Bronchial epithelial cell (primary cell): ENCODE measurements around the gene SEMA4C. TPM values are rescaled to one million over a fixed set of nuclear protein-coding genes. Genes with fewer than 3 reads are reported as not detected.

Source experiments
- DNase-seq: peaks from one replicate; pipeline ENCODE4 v3.0.0-alpha.2; 2010; ENCODE audit warnings: low read depth
- FAIRE-seq: peaks from 2 replicates; lab custom pipeline; 2011; peaks lifted over from hg19 to GRCh38; lab: Jason Lieb, UNC
- H3K27me3 ChIP-seq: 2 replicates; pipeline ENCODE4 v1.5.1; 2011; ENCODE audit warnings: low read length; ENCODE audit not compliant: control insufficient read depth, insufficient read depth
- H3K36me3 ChIP-seq: 2 replicates; pipeline ENCODE4 v1.5.1; 2011; ENCODE audit warnings: low read length; ENCODE audit not compliant: control insufficient read depth, insufficient read depth
- H3K4me3 ChIP-seq: 2 replicates; pipeline ENCODE4 v1.5.1; 2011; ENCODE audit warnings: mild to moderate bottlenecking, low read depth, low read length, control low read depth
- total RNA-seq: library from RNA; depleted of rRNA; stranded (reverse); fragments of >200 nt; gene quantifications from 2 replicates; pipeline ENCODE4 v1.2.1, GENCODE V29; 2014
- TF ChIP-seq, protein P1 (sequence below): IDR thresholded peaks from 2 replicates; pipeline ENCODE4 v1.5.1; 2011; ENCODE audit warnings: mild to moderate bottlenecking, moderate library complexity, low read length, control low read depth, inconsistent platforms; ENCODE audit not compliant: insufficient read depth, severe bottlenecking

Gene SEMA4C
- total RNA-seq, 1 donor from 2014 or later = 8.2 TPM

DNA sequence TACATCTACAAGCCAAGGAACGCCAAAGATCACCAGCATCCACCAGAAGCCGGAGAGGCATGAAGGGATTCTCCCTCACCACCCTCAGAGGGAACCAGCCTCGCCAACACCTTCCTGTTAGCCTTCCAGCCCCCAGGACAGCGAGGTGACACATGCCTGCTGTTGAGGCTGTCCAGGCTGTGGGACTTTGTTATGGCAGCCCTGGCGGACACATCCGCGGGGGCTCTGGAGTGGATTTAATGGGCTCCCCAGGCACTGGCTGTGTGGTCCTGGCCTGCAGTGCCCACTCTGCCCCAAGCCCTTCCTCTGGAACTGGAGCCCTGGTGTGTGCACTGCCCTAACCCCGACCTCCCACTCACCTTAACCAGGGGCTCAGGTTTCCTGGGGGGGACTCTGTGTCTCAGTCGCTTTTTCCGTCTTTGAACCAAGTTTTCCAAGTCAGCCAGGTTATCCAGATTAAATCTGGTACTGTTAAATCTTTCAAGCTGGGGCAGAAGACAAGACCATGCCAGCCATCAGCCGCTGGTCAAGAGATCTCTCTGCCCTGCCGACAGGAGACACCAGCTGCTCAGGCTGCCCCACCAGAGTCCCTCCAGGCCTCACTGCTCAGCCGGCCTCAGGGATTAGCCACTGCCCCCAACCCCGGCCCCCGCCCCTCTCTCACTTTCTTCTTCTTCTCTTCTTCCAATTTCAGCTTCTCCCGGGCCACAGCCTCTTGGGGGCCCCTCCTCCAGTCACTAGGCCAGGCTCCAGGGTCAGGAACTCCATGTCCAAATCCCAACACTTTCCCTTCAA is 28.0 kb downstream of the SEMA4C start:
- Histone ChIP-seq H3K27me3 (no peaks in the 10 kb centered on the region), H3K36me3 (peaks cover 1% of the 10 kb centered on the region), H3K4me3 (no peak overlapping the region)
- no peak for DNase-seq
- FAIRE-seq = no peak
- TF ChIP-seq, protein P1, sequence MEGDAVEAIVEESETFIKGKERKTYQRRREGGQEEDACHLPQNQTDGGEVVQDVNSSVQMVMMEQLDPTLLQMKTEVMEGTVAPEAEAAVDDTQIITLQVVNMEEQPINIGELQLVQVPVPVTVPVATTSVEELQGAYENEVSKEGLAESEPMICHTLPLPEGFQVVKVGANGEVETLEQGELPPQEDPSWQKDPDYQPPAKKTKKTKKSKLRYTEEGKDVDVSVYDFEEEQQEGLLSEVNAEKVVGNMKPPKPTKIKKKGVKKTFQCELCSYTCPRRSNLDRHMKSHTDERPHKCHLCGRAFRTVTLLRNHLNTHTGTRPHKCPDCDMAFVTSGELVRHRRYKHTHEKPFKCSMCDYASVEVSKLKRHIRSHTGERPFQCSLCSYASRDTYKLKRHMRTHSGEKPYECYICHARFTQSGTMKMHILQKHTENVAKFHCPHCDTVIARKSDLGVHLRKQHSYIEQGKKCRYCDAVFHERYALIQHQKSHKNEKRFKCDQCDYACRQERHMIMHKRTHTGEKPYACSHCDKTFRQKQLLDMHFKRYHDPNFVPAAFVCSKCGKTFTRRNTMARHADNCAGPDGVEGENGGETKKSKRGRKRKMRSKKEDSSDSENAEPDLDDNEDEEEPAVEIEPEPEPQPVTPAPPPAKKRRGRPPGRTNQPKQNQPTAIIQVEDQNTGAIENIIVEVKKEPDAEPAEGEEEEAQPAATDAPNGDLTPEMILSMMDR = no peak

DNA sequence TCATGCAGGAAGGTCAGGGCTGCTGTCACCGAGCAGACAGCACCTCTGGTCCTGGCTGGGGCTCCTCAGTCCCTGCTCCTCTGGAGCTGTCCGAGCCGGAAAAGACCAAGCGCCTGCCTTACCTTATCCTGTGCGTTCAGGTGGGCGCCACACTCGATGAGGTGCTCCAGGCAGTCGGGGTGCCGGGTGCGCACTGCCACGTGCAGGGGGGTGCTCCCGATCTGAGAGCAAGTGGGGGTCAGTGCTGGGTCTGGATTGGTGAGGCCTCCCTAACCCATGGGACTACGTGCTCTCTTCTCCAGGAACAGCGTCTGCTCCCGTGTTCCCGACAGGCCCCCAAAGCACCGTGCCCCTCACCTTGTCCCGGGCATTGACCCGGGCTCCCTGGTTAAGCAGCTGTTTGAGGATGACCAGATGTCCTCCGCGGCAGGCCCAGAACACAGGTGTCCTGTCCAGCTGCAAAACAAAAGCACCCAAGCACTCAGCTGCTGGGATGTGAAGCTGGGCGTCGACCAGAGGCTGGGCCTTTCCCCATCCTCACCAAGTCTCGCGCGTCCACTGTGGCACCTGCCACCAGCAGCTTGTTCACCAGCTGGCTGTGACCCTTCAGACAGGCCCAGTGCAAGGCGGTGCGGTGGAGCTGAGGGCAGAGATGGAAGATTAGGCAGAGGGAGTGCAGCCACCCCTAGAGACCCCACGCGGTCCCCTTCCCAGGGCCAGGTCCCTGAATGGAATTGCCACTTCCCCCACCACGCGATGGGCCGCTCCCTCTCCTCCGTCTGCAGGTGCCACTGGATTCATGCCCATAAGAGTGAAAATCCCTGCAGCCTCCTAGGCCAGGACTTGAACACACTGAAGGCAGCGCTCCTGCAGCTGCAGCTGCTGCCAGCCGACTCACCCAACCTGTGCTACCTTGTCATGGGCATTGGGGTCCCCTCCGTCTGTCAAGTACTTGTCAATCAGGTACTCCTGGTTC is 29.7 kb downstream of the SEMA4C start:
- DNase-seq (no peak), FAIRE-seq (no peak)
- TF ChIP-seq, protein P1 = no peak
- Histone ChIP-seq H3K36me3 (peaks cover 1% of the 10 kb centered on the region), H3K4me3 (no peak overlapping the region), H3K27me3 (no peaks in the 10 kb centered on the region)

DNA sequence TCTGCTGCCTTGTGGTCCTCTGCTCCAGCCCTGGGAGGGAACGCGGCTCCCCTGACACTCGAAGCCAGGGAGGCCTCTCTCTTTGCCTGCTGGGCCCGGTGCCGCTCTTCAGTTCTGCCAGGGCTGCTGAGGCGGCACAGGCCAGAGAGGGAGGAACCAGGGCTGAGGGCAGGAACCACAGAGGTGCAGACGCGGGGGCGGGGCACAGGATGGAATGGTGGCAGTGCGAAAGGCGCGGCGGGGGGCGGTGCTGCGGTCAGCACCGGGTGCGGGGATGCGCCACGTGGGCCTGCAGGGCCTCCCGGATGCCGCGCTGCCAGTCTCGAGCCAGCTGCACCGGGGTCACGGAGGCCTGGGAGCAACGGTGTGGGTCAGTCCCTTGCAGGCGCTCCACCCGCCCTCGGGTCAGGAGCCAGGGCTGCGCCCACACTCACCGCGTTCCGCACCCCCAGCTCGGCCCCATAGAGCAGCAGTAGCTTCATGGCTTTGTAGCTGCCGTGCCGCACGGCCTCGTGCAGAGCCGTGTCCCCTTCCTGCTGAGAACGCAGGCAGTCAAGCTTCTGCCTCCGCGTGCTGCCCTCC is 30.5 kb downstream of the SEMA4C start:
- TF ChIP-seq, protein P1 = no peak
- DNase-seq (no peak), FAIRE-seq (no peak)
- Histone ChIP-seq H3K36me3 (peaks cover 1% of the 10 kb centered on the region), H3K27me3 (no peaks in the 10 kb centered on the region), H3K4me3 (no peak overlapping the region)

DNA sequence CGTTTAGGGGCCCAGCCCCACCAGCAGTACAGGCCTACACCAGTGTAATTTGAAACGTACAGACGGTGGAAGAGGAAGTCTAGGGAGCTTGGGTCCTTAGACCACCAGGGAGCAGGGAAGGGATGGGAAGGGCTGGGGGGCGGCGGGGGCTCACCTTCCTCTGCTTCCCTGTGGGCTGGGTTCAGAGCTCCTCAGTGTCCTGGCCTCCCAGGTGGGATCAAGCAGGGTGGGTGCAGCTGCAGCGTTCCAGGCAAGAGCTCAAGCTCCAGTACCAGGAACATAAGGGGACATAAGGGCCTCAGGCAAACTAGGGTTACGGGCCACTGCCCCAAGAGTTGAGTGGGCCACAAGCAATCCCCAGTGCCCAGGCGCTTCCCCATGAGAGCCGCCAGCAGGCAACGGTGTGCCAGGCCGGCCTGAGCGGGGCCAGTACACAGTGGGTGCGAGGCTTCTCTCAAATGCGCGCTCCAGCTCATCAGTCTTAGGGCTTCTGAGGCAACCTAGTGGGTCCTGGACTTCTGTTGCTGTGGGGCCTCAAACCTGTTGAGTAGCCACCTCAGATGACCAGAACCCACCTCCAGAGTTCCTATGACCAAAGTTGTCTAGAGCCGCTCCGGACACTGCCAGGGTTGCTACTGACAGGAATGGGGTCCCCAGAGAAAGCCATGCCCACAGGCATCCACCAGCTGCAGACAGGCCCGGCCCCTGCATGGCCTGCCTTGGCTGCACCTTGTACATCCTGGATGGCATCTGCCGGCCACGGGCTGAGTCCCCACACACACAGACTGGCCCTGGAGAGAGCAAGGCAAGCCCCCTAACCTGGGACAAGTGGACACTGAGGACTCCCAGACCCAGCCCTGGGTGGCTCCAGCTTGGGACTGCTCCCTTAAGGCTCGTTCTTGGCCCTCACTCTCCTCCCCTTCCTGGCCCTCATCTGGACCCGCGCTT is 31.3 kb downstream of the SEMA4C start:
- Histone ChIP-seq H3K36me3 (peaks cover 1% of the 10 kb centered on the region), H3K4me3 (no peak overlapping the region), H3K27me3 (no peaks in the 10 kb centered on the region)
- FAIRE-seq = no peak
- TF ChIP-seq, protein P1 = no peak
- no peak for DNase-seq

DNA sequence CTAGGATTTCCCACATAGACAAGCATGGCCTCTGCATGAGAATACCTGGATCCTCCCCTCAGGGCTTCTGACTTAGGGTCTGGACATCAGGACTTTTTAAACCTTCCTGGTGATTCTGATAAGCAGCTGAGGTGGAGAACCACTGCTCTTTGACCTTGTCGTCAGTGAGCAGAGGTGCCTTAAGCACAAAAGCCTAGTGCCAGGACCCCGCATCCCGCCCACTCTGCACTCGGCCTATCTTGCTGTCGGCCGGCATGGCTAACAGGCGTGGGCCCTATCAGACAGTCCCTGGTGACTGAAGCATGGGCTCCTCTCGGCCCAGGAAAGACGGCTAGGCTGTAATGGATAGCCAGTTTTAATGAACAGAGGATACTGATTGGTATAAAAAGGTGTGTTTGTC is 32.3 kb downstream of the SEMA4C start:
- TF ChIP-seq, protein P1 = no peak
- FAIRE-seq = no peak

More for the DNA sequence above, 32.3 kb downstream of the SEMA4C start:
- Histone ChIP-seq H3K4me3 (no peak overlapping the region), H3K27me3 (no peaks in the 10 kb centered on the region), H3K36me3 (peaks cover 2% of the 10 kb centered on the region)
- no peak for DNase-seq
